GM18858 (cell line): ENCODE results near the gene MSI2.

Experiments
- ATAC-seq: cut with Tn5 transposase; IDR thresholded peaks from one replicate; pipeline ENCODE4 v1.9.1; 2021; ENCODE audit not compliant: unreplicated experiment

MSI2 gene

DNA sequence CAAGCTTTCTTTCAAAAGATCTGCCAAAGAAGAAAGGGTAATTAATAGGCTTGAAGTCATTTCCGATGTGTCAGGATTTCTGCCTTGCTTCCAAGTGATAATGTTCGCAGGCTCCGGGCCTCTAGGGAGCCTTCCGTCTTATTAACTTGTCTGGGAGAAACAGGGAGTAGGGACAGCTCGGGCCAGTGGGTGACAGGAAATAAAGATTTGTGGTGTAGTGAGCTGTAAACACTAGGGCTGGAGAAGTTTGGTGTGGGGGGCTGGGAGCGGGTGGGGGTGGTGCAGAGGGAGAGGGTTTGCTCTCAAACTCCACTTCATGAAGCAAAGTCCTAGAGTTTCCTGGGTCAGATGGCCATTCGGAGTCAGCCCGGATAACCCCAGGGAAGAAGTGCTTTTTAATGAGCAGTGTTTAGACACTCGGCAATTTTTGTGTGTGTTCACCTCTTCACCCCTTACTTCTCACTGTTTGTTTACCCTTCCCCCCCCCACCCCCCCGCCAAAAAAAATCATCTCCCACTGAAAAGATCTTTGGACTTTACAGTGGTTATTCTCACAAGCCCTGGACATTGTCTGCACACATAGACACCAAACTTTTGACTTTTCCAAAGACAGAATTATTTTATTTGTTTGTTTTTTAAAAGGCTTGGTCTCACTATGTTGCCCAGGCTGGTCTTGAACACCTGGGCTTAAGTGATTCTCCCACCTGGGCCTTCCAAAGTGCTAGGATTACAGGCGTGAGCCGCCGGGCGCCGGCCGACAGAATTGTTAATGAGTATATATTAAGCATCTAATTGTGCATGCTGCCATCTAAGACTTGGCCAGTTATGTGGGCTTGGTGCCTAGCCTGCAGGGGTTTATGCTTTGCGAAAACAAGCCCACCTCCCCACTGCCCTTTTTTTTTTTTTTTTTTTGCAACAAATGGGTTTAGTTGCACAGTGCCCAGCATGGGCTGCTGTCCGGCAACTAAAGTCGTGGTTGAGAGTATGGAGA lies 292.4 kb downstream of the MSI2 start:
- ATAC-seq: no peak

DNA sequence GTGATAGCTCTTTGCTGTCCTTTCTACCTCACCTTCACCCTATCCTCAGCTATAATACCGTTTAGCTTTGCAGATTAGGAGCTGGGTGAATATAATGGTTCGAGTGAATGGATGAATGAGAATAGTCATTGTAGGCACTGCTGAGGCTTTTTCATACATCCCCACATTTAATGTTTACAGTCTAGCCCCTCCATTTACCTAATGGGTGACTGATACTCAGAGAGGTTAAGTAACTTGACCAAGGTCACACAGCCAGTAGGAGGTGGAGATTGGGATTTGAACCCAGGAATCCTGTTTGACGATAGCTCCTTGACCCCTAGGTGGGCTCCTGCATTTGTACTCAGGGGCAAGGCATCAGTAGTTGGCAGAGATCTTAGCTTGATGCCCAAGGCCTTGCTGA lies 293.1 kb downstream of the MSI2 start:
- ATAC-seq: no peak

DNA sequence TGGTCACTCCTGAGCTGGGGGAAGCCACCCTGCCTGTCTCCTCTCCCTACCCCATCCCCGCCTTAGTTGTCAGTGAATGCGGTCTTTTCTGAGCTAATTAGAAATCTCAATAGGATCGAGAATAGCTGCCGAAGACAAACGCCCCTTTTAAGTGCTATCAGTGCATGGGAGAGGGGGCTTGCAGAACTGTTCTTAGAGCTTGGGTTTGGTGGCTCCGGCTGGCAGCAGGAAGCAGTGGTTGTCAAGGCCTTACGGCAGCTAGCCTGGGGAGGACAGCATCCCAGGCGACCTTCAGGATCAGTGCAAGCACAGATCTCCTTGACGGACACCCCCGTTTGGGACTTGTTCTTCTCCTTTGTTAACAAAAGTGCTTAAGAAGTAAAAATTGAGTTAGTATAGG lies 293.7 kb downstream of the MSI2 start:
- ATAC-seq: no peak

DNA sequence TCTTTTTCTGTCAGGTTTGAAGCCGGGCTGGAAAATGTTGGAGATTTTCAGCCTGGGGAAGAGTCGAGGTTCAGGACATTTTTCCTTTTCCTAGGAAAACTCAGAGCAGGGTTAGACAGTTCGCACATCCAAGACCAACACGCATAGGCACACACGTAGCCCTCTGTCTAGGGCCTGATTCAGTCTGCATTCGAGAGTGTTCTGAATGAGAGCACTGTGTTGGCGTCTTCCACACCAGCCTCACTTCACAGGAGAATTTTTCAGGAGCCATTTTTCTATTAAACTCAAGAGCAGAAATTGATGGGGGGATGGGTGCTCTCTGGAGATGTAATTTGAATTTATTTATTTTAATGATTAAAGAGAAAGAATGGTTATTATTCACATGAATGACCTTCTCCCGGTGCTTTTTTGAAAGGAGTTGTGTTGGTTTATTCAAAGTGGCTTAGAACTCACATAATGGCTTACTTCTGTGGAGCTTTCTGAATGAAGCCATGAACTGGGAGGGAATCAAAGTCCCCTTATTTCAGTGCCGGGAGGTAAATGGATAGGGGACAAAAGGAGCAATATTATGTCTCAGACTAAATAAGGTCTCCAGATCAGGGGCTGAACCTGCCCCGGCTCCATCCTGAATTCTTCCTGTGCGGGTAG lies 294.5 kb downstream of the MSI2 start:
- no peak for ATAC-seq

DNA sequence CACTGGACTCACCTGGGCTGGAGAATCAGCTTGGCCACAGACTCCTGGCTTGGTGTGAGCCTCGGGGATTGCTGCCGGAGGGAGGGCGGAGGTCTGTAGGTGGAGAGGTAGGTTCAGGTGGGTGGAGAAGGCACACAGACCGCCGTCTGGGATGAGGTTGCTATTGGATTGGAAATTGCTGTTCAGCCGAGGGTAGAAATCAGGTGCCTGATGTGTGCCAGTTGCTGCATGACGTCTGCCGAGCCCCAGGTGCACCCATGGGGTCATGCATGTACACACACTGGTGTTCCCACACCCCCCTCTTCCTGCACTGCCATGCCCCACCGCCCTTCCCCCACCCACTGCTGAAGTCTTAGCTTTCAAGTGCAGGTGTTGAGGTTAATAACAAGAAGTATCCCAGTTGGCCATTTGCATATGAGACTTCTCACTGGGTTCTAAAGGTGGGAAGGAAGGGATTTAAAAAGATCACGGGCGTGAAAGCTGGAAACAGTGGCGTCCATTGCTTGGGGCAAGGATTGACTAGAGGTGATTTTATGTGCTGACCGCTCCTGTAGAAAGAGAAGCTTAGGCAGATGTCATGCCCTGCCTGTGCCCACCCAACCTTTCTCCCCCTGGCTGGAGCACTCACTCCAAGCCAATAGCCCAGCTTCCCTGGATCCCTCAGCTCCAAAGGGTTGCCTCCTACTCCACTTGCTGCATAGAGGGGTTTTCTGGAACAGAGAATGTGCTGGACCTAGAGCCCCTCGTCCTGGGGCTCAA lies 295.2 kb downstream of the MSI2 start:
- ATAC-seq: peak; percentile 51

DNA sequence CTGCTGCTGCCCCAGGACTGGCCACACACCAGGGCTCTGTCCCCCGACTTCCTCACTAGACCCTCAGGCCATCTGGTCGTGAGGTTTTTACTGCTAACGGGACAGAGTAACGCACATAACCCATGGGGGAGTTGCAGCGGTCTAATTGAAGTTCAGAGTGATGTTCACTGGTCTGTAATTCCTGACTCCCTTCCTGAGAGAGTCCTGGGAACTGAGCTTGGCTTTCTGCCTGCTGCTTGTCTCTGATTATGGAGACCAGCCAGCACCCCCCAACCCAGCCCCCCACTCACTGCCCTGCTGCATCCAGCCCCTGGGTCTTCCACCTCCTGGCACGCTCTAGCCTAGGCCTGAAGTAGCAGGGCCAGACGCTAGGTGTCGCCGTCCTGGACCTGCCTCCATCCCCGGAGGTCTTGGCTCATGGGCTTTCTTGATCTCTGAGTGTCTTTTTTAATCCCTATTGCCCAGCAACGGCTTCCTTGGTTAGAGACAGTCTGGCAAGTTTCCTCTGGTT lies 295.8 kb downstream of the MSI2 start:
- ATAC-seq: no peak

DNA sequence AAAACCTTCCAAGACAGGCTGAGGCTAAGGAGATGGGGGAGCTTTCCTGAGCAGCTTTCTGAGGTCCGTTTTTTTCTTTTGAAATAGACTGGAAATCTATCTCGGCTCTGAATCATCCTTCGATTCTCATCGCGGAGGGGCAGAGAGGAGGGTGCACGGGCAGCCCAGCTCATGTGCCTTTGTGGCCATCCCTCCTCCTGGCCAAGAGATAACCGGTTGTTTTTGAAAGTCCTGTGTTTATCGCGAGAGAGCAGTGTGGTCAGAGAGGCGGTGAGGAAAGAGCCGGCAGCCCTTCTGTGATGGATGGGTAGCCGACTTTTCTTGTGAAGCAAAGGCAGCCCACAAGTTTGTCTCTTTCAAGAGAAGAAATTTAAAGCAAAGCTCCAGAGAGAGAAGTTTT lies 297.2 kb downstream of the MSI2 start:
- ATAC-seq: no peak

DNA sequence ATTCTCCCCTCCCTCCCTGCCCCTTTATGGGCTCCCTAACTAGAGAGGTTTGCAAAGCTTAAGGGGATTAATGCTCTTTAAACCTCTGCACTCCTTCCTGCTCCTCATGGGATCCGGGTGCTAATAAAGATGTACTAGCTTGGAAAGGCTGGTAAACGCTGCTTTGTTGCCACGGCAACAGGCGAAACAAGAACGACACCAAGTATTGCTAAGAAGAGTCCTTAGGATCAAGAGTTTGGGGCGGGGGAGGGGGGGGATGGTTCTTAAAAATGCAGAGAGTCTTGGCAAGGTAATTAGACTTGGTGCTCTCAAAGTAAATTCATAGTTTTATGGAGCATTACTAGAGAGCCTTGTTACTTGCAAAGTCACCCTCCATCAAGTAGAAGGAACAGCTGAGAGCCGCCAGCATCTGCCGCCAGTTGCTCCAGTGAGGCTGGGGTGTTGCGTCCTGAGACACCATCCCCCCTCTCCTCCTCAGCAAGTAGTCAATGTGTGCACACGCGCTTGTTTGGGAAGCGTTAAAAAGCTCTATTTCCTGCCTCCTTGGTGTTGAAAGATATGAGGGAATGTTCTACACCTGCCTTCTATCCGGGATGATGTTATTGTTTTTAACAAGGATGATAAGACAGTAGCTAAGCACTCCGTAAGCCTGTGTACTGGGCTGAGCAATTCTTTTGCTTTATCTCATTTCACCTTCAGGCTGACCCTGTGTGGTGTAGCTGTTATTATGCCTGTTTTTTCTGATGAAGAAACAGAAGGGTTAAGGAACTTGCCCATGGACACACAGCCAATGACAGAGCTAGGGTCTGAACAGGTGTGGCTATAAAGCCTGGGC lies 297.9 kb downstream of the MSI2 start:
- ATAC-seq: no peak

DNA sequence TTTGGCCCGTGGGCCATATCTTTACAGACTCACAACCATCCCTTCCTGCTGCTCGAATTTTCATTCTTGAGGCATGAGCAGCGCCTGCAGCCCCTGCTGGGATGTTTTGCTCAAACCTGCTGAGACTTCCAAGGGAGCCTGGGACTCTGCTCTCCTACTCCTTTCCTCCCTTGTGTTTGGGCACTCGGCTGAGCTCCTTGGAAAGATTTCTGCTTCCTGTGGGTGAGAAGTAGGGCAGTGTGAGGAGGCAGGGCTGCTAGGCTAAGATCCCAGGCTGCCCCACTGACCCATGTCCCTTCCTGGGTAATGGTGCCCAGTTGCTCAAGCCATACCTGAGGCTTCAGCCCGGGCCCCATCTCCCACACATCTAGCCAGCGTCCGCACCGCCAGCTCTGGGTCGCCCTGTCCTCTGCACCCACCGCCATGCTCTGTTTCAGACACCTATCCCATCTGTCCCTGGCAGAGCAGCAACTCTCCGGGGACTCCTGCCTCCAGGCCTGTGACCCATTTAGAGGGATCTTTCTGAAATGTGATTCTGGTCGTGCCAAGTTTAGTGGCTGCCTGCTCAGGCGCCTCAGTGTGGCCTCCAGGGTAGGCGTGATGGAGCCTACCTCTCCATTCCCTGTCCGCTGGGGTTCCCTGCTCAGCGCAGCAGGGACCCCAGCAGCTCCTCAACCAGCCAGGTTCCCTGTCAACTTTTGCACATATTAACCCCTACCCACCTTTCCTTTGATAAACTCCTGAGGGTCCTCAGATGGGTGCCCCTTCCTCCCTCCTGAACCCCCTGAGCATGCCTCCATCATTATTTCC lies 298.7 kb downstream of the MSI2 start:
- ATAC-seq: no peak

DNA sequence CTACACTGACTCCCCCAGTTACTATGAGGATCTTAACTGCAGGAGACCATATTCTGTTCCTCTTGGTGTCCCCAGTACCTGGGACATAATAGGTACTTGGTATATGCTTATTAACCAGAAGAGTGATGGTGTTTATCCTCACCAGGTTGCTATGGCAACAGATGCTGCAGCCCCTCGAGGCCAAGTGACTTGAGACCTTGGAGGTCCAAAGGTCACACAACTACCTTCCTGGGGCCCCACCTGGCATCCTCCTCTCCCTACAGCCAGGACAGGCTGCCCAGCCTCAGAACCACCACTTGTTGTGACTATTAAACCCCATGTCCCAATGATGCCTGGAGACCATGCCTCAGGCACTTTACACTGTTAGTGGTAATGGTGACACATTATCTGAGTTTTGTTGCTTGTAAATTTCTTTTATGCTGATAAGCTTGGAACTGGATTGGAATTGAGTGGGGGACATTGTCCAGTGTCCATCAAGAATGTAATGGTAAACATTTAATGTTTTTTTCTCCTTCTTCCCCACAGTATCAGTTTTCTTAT lies 299.4 kb downstream of the MSI2 start:
- ATAC-seq: no peak

DNA sequence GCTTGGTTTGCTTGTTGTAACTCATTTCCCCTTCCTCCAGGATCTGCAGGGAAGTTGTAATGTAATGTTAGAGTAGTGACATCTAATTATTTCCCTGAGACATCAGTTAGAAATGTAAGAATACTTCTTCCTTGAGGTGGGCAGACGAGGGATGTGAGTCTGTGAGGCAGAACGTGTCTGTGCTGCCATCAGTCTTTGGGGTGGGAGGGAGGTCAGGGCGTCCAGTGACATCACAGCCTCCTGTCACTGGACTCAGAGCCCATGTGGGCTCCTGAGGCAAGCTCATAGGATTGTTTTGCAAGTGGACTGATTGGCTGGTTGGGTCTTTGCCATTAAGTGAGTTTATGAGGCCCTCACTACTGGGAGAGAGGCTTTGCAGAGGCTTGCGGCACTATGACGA lies 300.0 kb downstream of the MSI2 start:
- ATAC-seq: no peak

DNA sequence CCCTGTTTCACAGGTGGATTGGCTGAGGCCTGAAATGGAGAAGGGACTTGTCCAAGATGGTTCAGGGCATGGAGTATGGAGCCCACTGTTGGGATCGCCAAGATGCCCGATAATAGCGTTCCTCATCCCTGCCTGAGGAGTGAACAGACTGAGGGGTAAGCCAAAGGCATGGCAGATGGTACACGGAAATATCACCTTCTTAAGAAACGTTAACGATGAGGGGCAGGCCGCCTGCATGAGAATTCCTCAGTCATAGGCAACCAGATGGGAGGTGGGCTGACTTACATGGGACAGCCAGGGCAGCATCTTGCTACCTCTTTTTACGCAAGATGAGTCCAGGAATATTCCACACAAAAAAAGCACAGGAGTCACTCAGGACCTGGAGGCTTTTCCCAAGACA lies 300.7 kb downstream of the MSI2 start:
- no peak for ATAC-seq

DNA sequence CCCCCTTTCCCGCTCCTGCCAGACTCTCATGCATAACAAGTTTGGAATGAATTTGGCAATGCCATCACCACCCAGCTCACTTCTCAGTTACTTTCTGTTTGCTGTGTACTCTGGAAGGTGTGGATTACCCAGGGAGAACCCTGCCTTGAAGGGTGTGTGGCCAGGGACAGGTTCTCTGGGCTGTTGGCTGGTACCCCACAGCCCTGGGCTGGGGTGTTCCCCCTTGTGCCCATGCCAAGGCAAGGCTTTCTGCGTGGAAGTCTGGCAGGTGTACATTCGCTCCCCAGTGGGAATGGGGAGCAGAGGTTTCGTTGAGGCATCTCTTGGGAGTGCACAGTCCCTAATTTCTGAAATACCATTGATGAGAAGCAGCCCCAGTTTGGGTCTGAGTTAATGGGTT lies 301.1 kb downstream of the MSI2 start:
- no peak for ATAC-seq

DNA sequence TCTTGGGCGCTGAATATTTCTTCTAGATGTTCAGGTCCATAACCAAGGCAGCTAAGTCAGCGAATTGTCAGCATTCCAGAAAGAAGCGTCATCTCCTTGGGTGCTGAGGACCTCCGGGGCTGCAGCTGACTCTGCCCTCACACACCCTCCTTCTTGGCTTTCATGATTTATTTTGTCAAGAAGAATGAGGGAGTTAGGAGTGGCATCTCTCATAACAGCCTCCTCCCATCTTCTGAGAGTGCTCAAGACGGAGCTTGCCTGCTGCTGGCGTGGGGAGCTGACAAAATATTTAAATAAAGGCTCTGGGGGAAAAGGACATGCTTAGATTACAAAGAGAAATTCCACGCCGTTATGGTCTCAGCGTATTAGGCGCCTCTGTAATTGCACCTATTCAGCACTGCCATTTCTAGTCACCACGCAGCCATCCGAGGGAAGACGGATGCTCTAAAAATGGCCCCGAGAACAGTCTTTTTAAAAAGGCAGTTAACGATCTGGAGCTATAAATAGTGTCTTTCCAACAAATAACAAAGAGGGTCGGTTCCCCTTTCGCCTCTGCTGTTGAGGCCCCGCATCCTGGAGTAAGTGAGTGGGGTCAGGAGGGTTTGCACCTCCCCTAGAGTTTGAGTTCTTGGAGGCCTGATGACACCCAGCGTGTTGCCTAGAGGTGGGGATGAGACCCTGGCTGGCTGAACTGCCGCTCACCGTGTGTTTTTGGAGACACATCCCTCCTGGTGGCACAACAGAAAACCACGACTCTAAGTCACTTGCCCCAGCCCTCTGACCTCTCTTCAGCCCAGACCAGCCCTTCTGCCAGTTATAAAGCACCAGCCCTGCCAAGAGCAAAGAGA lies 301.7 kb downstream of the MSI2 start:
- ATAC-seq: no peak

DNA sequence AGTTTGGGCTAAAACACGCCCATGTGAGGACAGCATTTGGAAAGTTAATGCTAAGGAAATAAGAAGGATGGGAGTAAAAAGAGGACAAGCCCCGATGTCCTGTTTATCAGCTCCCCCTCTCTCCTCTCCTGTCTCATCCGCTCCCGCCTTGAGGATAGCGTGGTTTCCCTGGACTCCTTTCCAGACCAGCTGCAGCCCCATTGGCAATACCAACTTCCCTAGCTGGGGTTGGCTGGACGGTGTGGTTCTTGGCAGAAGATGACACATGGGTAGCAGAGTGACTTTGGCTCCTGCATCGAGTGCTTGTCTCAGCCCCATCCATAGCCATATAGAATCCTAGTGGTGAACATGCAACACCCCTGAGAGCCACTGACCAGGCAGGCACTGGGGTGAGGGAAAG lies 302.9 kb downstream of the MSI2 start:
- no peak for ATAC-seq

DNA sequence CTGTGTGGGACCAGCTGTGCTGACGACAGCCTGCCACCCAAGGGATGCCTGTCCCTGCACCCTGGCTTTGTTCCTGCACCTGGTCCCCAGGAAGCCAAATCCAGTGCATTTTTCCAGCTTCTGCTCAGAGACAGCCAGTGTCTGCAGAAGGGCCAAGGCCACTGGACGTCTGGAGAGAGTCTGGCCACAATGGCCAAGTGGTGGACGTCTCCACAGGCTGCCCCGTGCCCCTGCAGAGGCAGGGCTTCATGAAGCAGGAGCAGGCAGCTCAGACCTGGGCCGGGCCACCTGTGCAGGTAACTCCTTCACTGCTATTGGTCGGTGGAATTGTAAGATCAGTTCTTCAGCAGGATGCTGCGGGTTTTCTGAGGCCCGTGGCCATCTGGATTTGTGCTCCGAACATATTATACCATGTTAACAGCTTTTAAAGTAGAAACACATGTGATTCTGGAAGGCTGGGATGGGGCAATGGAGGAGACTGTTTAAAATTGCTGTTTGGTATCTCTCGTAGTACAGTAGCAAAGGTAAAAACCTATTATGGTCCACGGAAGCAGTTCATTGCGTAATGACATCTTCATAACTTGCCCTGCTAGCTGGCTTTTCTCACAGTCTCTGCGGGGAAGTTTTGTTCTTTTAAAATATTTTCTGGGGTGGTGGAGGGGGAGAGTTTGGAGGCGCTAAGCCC lies 303.5 kb downstream of the MSI2 start:
- ATAC-seq: no peak

DNA sequence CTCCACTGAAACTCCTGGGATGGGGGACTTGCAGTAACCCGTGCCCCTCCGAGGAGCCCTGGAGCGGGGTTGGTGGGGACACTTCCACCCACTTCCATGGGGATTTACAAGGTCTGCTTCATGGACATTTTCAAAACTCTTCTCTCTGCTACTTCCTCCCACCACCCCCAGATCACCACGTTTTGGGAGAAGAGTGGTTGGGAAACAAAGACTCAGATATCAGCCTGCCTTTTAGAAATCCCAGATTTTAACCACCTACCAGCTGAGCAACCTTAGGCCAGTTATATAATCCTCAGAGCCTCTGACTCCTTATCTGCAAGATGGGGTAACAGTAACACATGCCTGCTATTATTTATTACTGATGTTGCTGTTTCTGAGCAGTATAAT lies 304.0 kb downstream of the MSI2 start:
- ATAC-seq: no peak
